IMR-90 (cell line): ENCODE measurements around the gene CERS1. TPM values are rescaled to one million over a fixed set of nuclear protein-coding genes. Genes with fewer than 3 reads are reported as not detected.

Source experiments
- ATAC-seq: fragments of 200-7000 bp; cut with Tn5 transposase; 2 replicates; pipeline ENCODE4 v1.9.1; 2020; ENCODE audit warnings: low read depth, mild to moderate bottlenecking, moderate library complexity
- BruUV-seq: library from RNA; stranded (reverse); fragments of 400-500 nt; replicated peaks from 2 replicates; lab custom pipeline; 2021; lab: Mats Ljungman, UMichigan
- CTCF ChIA-PET: fragments of 300-600 bp; formaldehyde crosslinking; extraction: SDS; loops from one replicate; lab custom pipeline; 2021; ENCODE audit warnings: antibody characterized with exemption; lab: Yijun Ruan, JAX
- POLR2A ChIA-PET: fragments of 300-600 bp; sonication (Branson Sonifier 250); formaldehyde crosslinking; loops from one replicate; lab custom pipeline; 2022; ENCODE audit warnings: antibody characterized with exemption; ENCODE audit not compliant: unreplicated experiment; lab: Charles Lee
- DNase-seq: peaks from one replicate; pipeline ENCODE4 v3.0.0; 2013
- H2AFZ ChIP-seq: replicated peaks from 2 replicates; pipeline ENCODE3; 2013; ENCODE audit warnings: low read length, mild to moderate bottlenecking; ENCODE audit not compliant: poor library complexity
- H2AK5ac ChIP-seq: 2 replicates; pipeline ENCODE4 v1.6.1; 2013; ENCODE audit warnings: low read depth, low read length, inconsistent platforms
- H2AK9ac ChIP-seq: replicated peaks from 2 replicates; pipeline ENCODE3; 2013; ENCODE audit warnings: mild to moderate bottlenecking, low read depth, low read length, moderate library complexity; ENCODE audit not compliant: poor library complexity
- H2BK120ac ChIP-seq: 2 replicates; pipeline ENCODE4 v1.6.1; 2013; ENCODE audit warnings: low read depth, low read length, inconsistent platforms
- H2BK15ac ChIP-seq: 3 replicates; pipeline ENCODE4 v1.6.1; 2013; ENCODE audit warnings: low read depth, low read length, inconsistent platforms
- H2BK20ac ChIP-seq: 2 replicates; pipeline ENCODE4 v1.6.1; 2013; ENCODE audit warnings: low read depth, mild to moderate bottlenecking, inconsistent platforms, low read length, moderate library complexity
- H2BK5ac ChIP-seq: 2 replicates; pipeline ENCODE4 v1.6.1; 2013; ENCODE audit warnings: mild to moderate bottlenecking, low read depth, low read length, inconsistent platforms; ENCODE audit not compliant: poor library complexity, severe bottlenecking
- H3K14ac ChIP-seq: replicated peaks from 2 replicates; pipeline ENCODE4 v1.6.1; 2013; ENCODE audit warnings: low read depth, low read length, inconsistent platforms
- H3K18ac ChIP-seq: 2 replicates; pipeline ENCODE4 v1.6.1; 2013; ENCODE audit warnings: low read depth, low read length, control low read depth
- H3K23ac ChIP-seq: 2 replicates; pipeline ENCODE4 v1.6.1; 2013; ENCODE audit warnings: low read depth, low read length, inconsistent platforms
- H3K27ac ChIP-seq: 2 replicates; pipeline ENCODE4 v1.5.1; 2013; ENCODE audit warnings: mild to moderate bottlenecking, control low read depth, low read length; ENCODE audit not compliant: insufficient read depth
- H3K27me3 ChIP-seq: 2 replicates; pipeline ENCODE4 v1.6.1; 2013; ENCODE audit warnings: low read length; ENCODE audit not compliant: control insufficient read depth, insufficient read depth
- H3K36me3 ChIP-seq: 2 replicates; pipeline ENCODE4 v1.6.1; 2013; ENCODE audit warnings: low read length, mixed read lengths; ENCODE audit not compliant: control insufficient read depth, insufficient read depth
- H3K4ac ChIP-seq: 2 replicates; pipeline ENCODE4 v1.6.1; 2013; ENCODE audit warnings: low read depth, low read length, inconsistent platforms
- H3K4me1 ChIP-seq: 2 replicates; pipeline ENCODE4 v1.6.1; 2013; ENCODE audit warnings: low read length, mixed read lengths; ENCODE audit not compliant: control insufficient read depth, insufficient read depth
- H3K4me2 ChIP-seq: 2 replicates; pipeline ENCODE4 v1.6.1; 2013; ENCODE audit warnings: low read depth, mild to moderate bottlenecking, control low read depth, low read length, moderate library complexity
- H3K4me3 ChIP-seq: 2 replicates; pipeline ENCODE4 v1.5.1; 2013; ENCODE audit warnings: low read depth, mild to moderate bottlenecking, control low read depth, low read length, moderate library complexity; ENCODE audit not compliant: insufficient read depth
- H3K56ac ChIP-seq: 2 replicates; pipeline ENCODE4 v1.6.1; 2013; ENCODE audit warnings: low read length, inconsistent platforms; ENCODE audit not compliant: insufficient read depth; ENCODE audit errors: extremely low read depth
- H3K79me1 ChIP-seq, 2 experiments: 2 replicates each; pipeline ENCODE4 v1.6.1; 2013; ENCODE audit warnings: low read length in 2 of 2, inconsistent platforms in 1 of 2, low read depth in 1 of 2
- H3K9ac ChIP-seq: 2 replicates; pipeline ENCODE4 v1.6.1; 2013; ENCODE audit warnings: low read depth, low read length, control low read depth
- H3K9me1 ChIP-seq: 2 replicates; pipeline ENCODE4 v1.6.1; 2013; ENCODE audit warnings: low read length, inconsistent platforms; ENCODE audit not compliant: insufficient read depth
- H3K9me3 ChIP-seq: 2 replicates; pipeline ENCODE4 v1.6.1; 2013; ENCODE audit warnings: low read length; ENCODE audit not compliant: control insufficient read depth, insufficient read depth
- H4K20me1 ChIP-seq: 2 replicates; pipeline ENCODE4 v1.6.1; 2013; ENCODE audit warnings: low read length, inconsistent platforms; ENCODE audit not compliant: insufficient read depth
- H4K5ac ChIP-seq: 2 replicates; pipeline ENCODE4 v1.6.1; 2013; ENCODE audit warnings: mild to moderate bottlenecking, low read depth, low read length, control low read depth
- H4K8ac ChIP-seq, 2 experiments: 2 replicates each; pipeline ENCODE4 v1.6.1; 2013; ENCODE audit warnings: low read depth in 2 of 2, low read length in 2 of 2, control low read depth in 1 of 2, inconsistent platforms in 1 of 2
- H4K91ac ChIP-seq: 2 replicates; pipeline ENCODE4 v1.6.1; 2013; ENCODE audit warnings: low read depth, low read length, inconsistent platforms; ENCODE audit not compliant: insufficient read depth
- POLR2A ChIP-seq: IDR thresholded peaks from 2 replicates; pipeline ENCODE4 v1.6.1; 2012; ENCODE audit warnings: mild to moderate bottlenecking, low read depth, low read length
- WGBS, 2 experiments: methylation state at CpG; one replicate each; pipeline versions ENCODE4 v1.1.5 to v1.1.7; 2013; ENCODE audit warnings: missing lambda C conversion rate in 2 of 2; ENCODE audit not compliant: insufficient read length in 1 of 2; ENCODE audit errors: extremely low coverage in 2 of 2; 5-methylcytosine and 5-hydroxymethylcytosine counted together
- dilution Hi-C: fragments of 300-500 bp; cut with HindIII; formaldehyde crosslinking; loops from one replicate; pipeline ENCODE4 v1.14.3; 2018; ENCODE audit warnings: low sequenced_read_pairs; ENCODE audit not compliant: unreplicated experiment
- in situ Hi-C: fragments of 300-500 bp; cut with MboI; formaldehyde crosslinking; loops from 3 replicates; pipeline ENCODE4 v1.14.3; 2019; ENCODE audit warnings: low sequenced_read_pairs, inconsistent platforms, mixed read lengths
- intact Hi-C: fragments of 100-400 bp; cut with micrococcal nuclease; formaldehyde crosslinking; loops from 2 replicates; pipeline ENCODE4 v1.10.0; 2022
- polyA plus RNA-seq, 3 experiments: library from polyadenylated mRNA; depleted of rRNA; stranded (reverse); fragments of >200 nt; gene quantifications; 2 replicates each; pipeline ENCODE4 v1.2.3, GENCODE V29; 2012; ENCODE audit warnings: low replicate concordance in 1 of 3
- total RNA-seq: library from RNA; depleted of rRNA; stranded (reverse); fragments of >200 nt; gene quantifications from 2 replicates; pipeline ENCODE4 v1.2.3, GENCODE V29; 2012

Gene CERS1
- total and polyA plus RNA-seq, 2 of the 4 experiments (the other 2 are of a cell fraction), result 0.90 to 4.3 TPM

GRCh38 chr19:18850471-18851375 lies 45.2 kb downstream of the CERS1 start:
- POLR2A ChIA-PET, result no interaction called here
- H3K4me1 ChIP-seq, result peaks cover 11% of the 10 kb centered on the region
- no peak for DNase-seq

More at GRCh38 chr19:18850471-18851375, 45.2 kb downstream of the CERS1 start:
- Histone ChIP-seq H3K14ac (no peak overlapping the region), H3K4me3 (no peak overlapping the region), H4K8ac (no peak overlapping the region), H4K5ac (no peak overlapping the region), H3K4me2 (no peak overlapping the region), H2BK15ac (no peak overlapping the region), H2AK5ac (no peak overlapping the region), H4K91ac (no peak overlapping the region), H3K23ac (no peak overlapping the region), H3K56ac (no peak overlapping the region), H3K79me1 (peaks cover 34 to 84% of the 10 kb centered on the region in 2 experiments), H2AFZ (no peak overlapping the region), H2BK5ac (no peak overlapping the region), H3K9ac (no peak overlapping the region), H3K27me3 (no peaks in the 10 kb centered on the region), H3K9me3 (no peaks in the 10 kb centered on the region), H4K20me1 (peaks cover 63% of the 10 kb centered on the region), H2AK9ac (no peak overlapping the region), H2BK20ac (no peak overlapping the region), H3K18ac (no peak overlapping the region), H3K4ac (no peak overlapping the region), H2BK120ac (no peak overlapping the region), H3K9me1 (no peaks in the 10 kb centered on the region), H3K27ac (no peak overlapping the region), H3K36me3 (peaks cover 62% of the 10 kb centered on the region)
- intact Hi-C loops, result no loop called here
- dilution Hi-C loops, result no loop called here
- CTCF ChIA-PET, result no interaction called here
- no TSS peak for BruUV-seq
- no peak for TF ChIP-seq POLR2A
- WGBS, 2 experiments, result 94% methylated on average over 11 of the region's 27 CpGs; no CpG with 5 or more reads in 1 of the 2 experiments
- ATAC-seq, result no peak
- in situ Hi-C loops, result loop anchor here (5.0 kb wide), 1 partner anchor 398 kb away; no protein-coding TSS in a partner anchor
